Stimulated activated CD8-positive, alpha-beta memory T cell treated with anti-CD3 and anti-CD28 coated beads, Interleukin-12 subunit alpha, Interleukin-12 subunit beta, amount 100 ng/mL, for 4 hours (primary cell): ENCODE data around the gene SERPINA4.

Source experiments
- DNase-seq: peaks from one replicate; pipeline ENCODE4 v3.0.0-alpha.2; 2020; ENCODE audit warnings: low read depth

SERPINA4 gene

GRCh38 chr14:94615823-94616570, 54.8 kb downstream of the SERPINA4 start:
- no peak for DNase-seq

- DNase-seq, result no peak
Measured at GRCh38 chr14:94617366-94617941, 56.2 kb downstream of the SERPINA4 start.

GRCh38 chr14:94617988-94618822, 57.0 kb downstream of the SERPINA4 start:
- no peak for DNase-seq

- no peak for DNase-seq
Measured at GRCh38 chr14:94619297-94619696, 58.1 kb downstream of the SERPINA4 start.
